Stimulated activated naive CD8-positive, alpha-beta T cell treated with anti-CD3 and anti-CD28 coated beads, Interleukin-15, Interleukin-2, amounts not matched to agents 100 U/mL and 50 U/mL, for 24 hours (primary cell): Measurements from ENCODE around the gene KHDC3L.

Experiments used
- ATAC-seq: fragments of 150-1000 bp; cut with Tn5 transposase; one replicate; pipeline ENCODE4 v1.10.0; 2021
- DNase-seq: peaks from one replicate; pipeline ENCODE4 v3.0.0; 2021

The KHDC3L gene

GRCh38 chr6:73362358-73362757 is at the start of gene KHDC3L:
Gene KHDC3L, plus strand, starts transcription at chr6:73362658. Its CDS starts 72 bp downstream, at chr6:73362730.
- DNase-seq (no peak), ATAC-seq (no peak)

- DNase-seq (peak; percentile 8), ATAC-seq (no peak)
Measured at GRCh38 chr6:73314577-73315492, 47.6 kb upstream of the KHDC3L start.

- no peak for ATAC-seq
- DNase-seq, result no peak
Measured at GRCh38 chr6:73323323-73323722, 39.1 kb upstream of the KHDC3L start.

GRCh38 chr6:73325656-73326055 is 36.8 kb upstream of the KHDC3L start:
- DNase-seq, result no peak
- no peak for ATAC-seq

- DNase-seq, result no peak
- no peak for ATAC-seq
Measured at GRCh38 chr6:73328790-73329189, 33.7 kb upstream of the KHDC3L start.

- ATAC-seq (no peak), DNase-seq (no peak)
Measured at GRCh38 chr6:73329201-73329600, 33.3 kb upstream of the KHDC3L start.

GRCh38 chr6:73339340-73339739 is 23.1 kb upstream of the KHDC3L start:
- ATAC-seq (no peak), DNase-seq (no peak)

- ATAC-seq (no peak), DNase-seq (no peak)
Measured at GRCh38 chr6:73340048-73340447, 22.4 kb upstream of the KHDC3L start.

GRCh38 chr6:73341335-73341734 is 21.1 kb upstream of the KHDC3L start:
- no peak for DNase-seq
- ATAC-seq, result no peak

GRCh38 chr6:73342174-73342573 is 20.3 kb upstream of the KHDC3L start:
- ATAC-seq (no peak), DNase-seq (no peak)

- no peak for DNase-seq
- ATAC-seq, result no peak
Measured at GRCh38 chr6:73343164-73343563, 19.3 kb upstream of the KHDC3L start.

- DNase-seq, result no peak
- no peak for ATAC-seq
Measured at GRCh38 chr6:73348550-73349204, 13.8 kb upstream of the KHDC3L start.

- ATAC-seq, result no peak
- no peak for DNase-seq
Measured at GRCh38 chr6:73349311-73349710, 13.1 kb upstream of the KHDC3L start.

- DNase-seq (no peak), ATAC-seq (no peak)
Measured at GRCh38 chr6:73353636-73354593, 8.5 kb upstream of the KHDC3L start, which contains the start of gene DPPA5. Gene DPPA5, minus strand, starts transcription at chr6:73354276. Its CDS starts 51 bp downstream, at chr6:73354225.

- no peak for ATAC-seq
- DNase-seq, result no peak
Measured at GRCh38 chr6:73362869-73363536, 545 bp downstream of the KHDC3L start.

GRCh38 chr6:73363537-73363875 is 1.0 kb downstream of the KHDC3L start:
- DNase-seq (no peak), ATAC-seq (no peak)

- DNase-seq (no peak), ATAC-seq (no peak)
Measured at GRCh38 chr6:73364121-73364520, 1.7 kb downstream of the KHDC3L start.

GRCh38 chr6:73364549-73364948 is 2.1 kb downstream of the KHDC3L start:
- no peak for ATAC-seq
- no peak for DNase-seq

GRCh38 chr6:73367761-73368355 is 5.4 kb downstream of the KHDC3L start:
- DNase-seq, result no peak
- ATAC-seq, result no peak

GRCh38 chr6:73368675-73369074 is 6.2 kb downstream of the KHDC3L start:
- no peak for ATAC-seq

GRCh38 chr6:73369157-73369556 is 6.7 kb downstream of the KHDC3L start:
- ATAC-seq (no peak), DNase-seq (no peak)

More at GRCh38 chr6:73368675-73369074, 6.2 kb downstream of the KHDC3L start:
- no peak for DNase-seq
